Measurements from ENCODE around the gene ABHD2.
A peak's percentile ranks its signal among the peaks of the same experiment; 100 is the strongest.

The ABHD2 gene

DNA sequence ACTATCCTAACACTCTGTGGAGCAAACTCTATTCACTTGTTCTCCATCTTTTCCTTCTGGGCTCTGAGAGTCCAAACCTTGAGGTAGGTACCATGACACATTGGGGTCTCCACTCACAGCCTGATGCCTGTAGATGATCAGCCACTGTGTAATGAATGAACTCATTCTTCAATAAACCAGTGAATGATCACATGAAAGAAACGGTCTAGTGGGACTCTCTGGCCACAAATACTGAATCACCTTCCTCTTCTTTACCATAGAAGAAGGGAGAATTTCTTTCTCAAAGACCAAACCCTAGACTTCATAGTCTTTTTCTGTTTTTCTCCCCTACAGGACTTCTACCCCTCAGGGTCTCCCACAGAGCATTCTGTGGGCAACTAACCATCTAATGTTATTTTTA, 20.5 kb upstream of the ABHD2 start:
- CTCF ChIA-PET = interaction anchor here (1.0 to 3.3 kb wide), 6 partner anchors 10 to 109 kb away, joined by 3 to 8 read pairs (median 6); no protein-coding TSS in a partner anchor
- DNase-seq = peak in 2 of 3 donors; percentile 42 to 51
- peaks cover 0 to 22% (median 12%) of the 10 kb centered on the region in 4 experiments for H3K4me1 ChIP-seq (ENCODE audit: control extremely low read depth in 1 of 4, control insufficient read depth in 4 of 4, insufficient read depth in 4 of 4, low read length in 3 of 4)
- 11% methylated on average over 1 of the region's 1 CpG for WGBS (ENCODE audit: insufficient coverage)
- peaks cover 0 to 25% (median 10%) of the 10 kb centered on the region in 5 experiments for H3K9me3 ChIP-seq (ENCODE audit: control extremely low read depth in 1 of 5, control insufficient read depth in 4 of 5, insufficient read depth in 2 of 5, low read depth in 1 of 5, low read length in 4 of 5)
- no peak overlapping the region for H3K4me3 ChIP-seq (ENCODE audit: control insufficient read depth in 1 of 7, extremely low read depth in 1 of 7, insufficient read depth in 4 of 7, low read depth in 2 of 7, low read length in 6 of 7)
- H3K36me3 ChIP-seq (ENCODE audit: control insufficient read depth in 4 of 4, insufficient read depth in 4 of 4, low read length in 3 of 4) = no peaks in the 10 kb centered on the region
- H3K27me3 ChIP-seq (replicated peaks in 2 of 5; ENCODE audit: control insufficient read depth in 4 of 5, insufficient read depth in 5 of 5, low read length in 4 of 5) = no peaks in the 10 kb centered on the region
- H3K27ac ChIP-seq (ENCODE audit: insufficient read depth in 1 of 2, low read depth in 1 of 2, low read length in 2 of 2, poor library complexity in 1 of 2, severe bottlenecking in 2 of 2) = peak overlapping the region in 1 of 2 experiments; percentile 6
- POLR2A ChIA-PET = interaction anchor here (1.3 kb wide), 1 partner anchor 20 kb away, joined by 5 read pairs; the partner anchor contains the start of gene ABHD2

GRCh38 chr15:89068325-89068784, 19.9 kb upstream of the ABHD2 start:
- WGBS (ENCODE audit: insufficient coverage) = 3% methylated on average over 5 of the region's 5 CpGs
- Histone ChIP-seq H3K4me1 (ENCODE audit: control extremely low read depth in 1 of 4, control insufficient read depth in 4 of 4, insufficient read depth in 4 of 4, low read length in 3 of 4) (peaks cover 0 to 22% (median 12%) of the 10 kb centered on the region in 4 experiments), H3K27me3 (replicated peaks in 2 of 5; ENCODE audit: control insufficient read depth in 4 of 5, insufficient read depth in 5 of 5, low read length in 4 of 5) (no peaks in the 10 kb centered on the region), H3K36me3 (ENCODE audit: control insufficient read depth in 4 of 4, insufficient read depth in 4 of 4, low read length in 3 of 4) (no peaks in the 10 kb centered on the region), H3K4me3 (ENCODE audit: control insufficient read depth in 1 of 7, extremely low read depth in 1 of 7, insufficient read depth in 4 of 7, low read depth in 2 of 7, low read length in 6 of 7) (peak overlapping the region in 1 of 7 experiments; percentile 52), H3K9me3 (ENCODE audit: control extremely low read depth in 1 of 5, control insufficient read depth in 4 of 5, insufficient read depth in 2 of 5, low read depth in 1 of 5, low read length in 4 of 5) (peaks cover 0 to 25% (median 10%) of the 10 kb centered on the region in 5 experiments), H3K27ac (ENCODE audit: insufficient read depth in 1 of 2, low read depth in 1 of 2, low read length in 2 of 2, poor library complexity in 1 of 2, severe bottlenecking in 2 of 2) (peak overlapping the region in 1 of 2 experiments; percentile 6)
- POLR2A ChIA-PET = interaction anchor here (0.6 to 1.3 kb wide), 3 partner anchors 20 to 136 kb away, joined by 3 to 5 read pairs (median 3); partner anchors contain the start of gene ABHD2
- peak; percentile 66 to 94 (median 92) for DNase-seq
- CTCF ChIA-PET = interaction anchor here (1.0 to 3.3 kb wide), 7 partner anchors 11 to 109 kb away, joined by 3 to 8 read pairs (median 6); no protein-coding TSS in a partner anchor

DNA sequence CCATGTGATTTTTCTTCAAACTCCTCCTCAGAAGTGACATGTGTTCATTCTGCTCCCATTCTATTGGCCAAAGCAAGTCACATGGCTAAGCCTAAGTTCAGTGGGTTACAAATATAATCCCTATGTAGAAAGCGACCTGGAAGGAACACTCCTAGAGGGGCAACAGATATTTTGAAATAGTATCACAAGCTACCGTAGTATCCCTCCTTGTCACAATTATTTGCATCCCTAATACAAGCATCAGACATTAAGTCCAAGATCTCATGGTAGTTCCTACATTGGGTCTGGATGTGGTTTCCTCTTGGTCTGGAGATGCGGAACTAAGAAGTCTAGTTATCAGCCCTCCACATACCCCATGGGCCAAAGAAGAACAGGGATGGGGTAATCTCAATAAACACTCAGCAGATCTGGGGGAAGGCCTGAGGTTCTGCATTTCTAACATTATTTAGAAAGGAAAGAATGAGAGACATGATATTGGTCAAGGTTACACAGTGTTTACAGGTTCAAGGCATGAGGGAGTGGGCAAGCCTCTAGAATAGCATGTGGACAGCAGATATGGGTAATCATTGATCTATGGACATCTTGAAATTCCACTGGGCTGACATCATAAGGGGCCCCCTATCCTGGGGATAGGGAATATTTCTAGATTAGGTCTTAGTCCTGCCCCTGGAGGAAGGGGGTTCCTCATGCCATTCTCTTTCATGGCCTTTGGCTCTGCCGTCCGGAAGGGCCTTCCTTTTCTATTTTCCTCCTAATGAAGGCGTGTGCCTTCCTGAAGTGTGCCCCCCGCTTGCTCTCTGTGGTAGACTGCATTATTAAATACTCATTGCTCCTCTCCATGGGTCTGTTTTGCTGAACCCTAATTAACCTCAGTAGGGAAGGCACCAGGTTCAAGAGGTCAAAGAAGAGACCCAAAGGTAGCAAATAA, 17.8 kb upstream of the ABHD2 start:
- H3K27me3 ChIP-seq (replicated peaks in 2 of 5; ENCODE audit: control insufficient read depth in 4 of 5, insufficient read depth in 5 of 5, low read length in 4 of 5) = no peaks in the 10 kb centered on the region
- WGBS (ENCODE audit: insufficient coverage) = 92% methylated on average over 2 of the region's 7 CpGs
- no peak overlapping the region for H3K27ac ChIP-seq (ENCODE audit: insufficient read depth in 1 of 2, low read depth in 1 of 2, low read length in 2 of 2, poor library complexity in 1 of 2, severe bottlenecking in 2 of 2)
- POLR2A ChIA-PET = no interaction called here
- peaks cover 0 to 43% (median 28%) of the 10 kb centered on the region in 4 experiments for H3K4me1 ChIP-seq (ENCODE audit: control extremely low read depth in 1 of 4, control insufficient read depth in 4 of 4, insufficient read depth in 4 of 4, low read length in 3 of 4)
- peak; percentile 31 to 84 (median 78) for DNase-seq
- CTCF ChIA-PET = interaction anchor here (3.2 kb wide), 1 partner anchor 13 kb away, joined by 14 read pairs; no protein-coding TSS in a partner anchor
- no peaks in the 10 kb centered on the region for H3K36me3 ChIP-seq (ENCODE audit: control insufficient read depth in 4 of 4, insufficient read depth in 4 of 4, low read length in 3 of 4)
- H3K4me3 ChIP-seq (ENCODE audit: control insufficient read depth in 1 of 7, extremely low read depth in 1 of 7, insufficient read depth in 4 of 7, low read depth in 2 of 7, low read length in 6 of 7) = no peak overlapping the region
- peaks cover 0 to 25% (median 10%) of the 10 kb centered on the region in 5 experiments for H3K9me3 ChIP-seq (ENCODE audit: control extremely low read depth in 1 of 5, control insufficient read depth in 4 of 5, insufficient read depth in 2 of 5, low read depth in 1 of 5, low read length in 4 of 5)

DNA sequence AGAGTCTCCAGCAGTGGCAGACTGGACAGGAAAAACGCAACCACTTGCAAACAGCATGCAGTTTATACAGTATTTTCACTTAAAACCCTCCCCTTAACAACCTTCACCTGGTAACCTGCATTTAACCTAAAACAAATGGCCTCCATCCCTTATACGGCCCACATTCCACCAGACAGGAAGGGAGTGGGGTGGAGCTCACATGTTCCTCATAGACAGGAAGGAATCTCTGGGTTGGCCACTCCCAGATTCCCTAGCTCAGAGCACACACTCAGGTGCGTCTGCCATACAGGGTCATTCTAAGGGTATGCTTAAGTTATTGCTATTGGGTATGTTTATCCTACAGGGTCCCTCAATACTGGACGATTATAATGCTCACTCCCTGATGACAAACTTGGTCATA, 16.8 kb upstream of the ABHD2 start:
- no peaks in the 10 kb centered on the region for H3K27me3 ChIP-seq (replicated peaks in 2 of 5; ENCODE audit: control insufficient read depth in 4 of 5, insufficient read depth in 5 of 5, low read length in 4 of 5)
- no peaks in the 10 kb centered on the region for H3K36me3 ChIP-seq (ENCODE audit: control insufficient read depth in 4 of 4, insufficient read depth in 4 of 4, low read length in 3 of 4)
- DNase-seq = no peak
- WGBS (ENCODE audit: insufficient coverage) = 92% methylated on average over 1 of the region's 4 CpGs
- ChIA-PET POLR2A (interaction anchor here (0.7 kb wide), 1 partner anchor 10 kb away, joined by 3 read pairs; no protein-coding TSS in a partner anchor), CTCF (interaction anchor here (0.7 to 3.2 kb wide), 5 partner anchors 8 to 96 kb away, joined by 3 to 14 read pairs (median 3); no protein-coding TSS in a partner anchor)
- H3K27ac ChIP-seq (ENCODE audit: insufficient read depth in 1 of 2, low read depth in 1 of 2, low read length in 2 of 2, poor library complexity in 1 of 2, severe bottlenecking in 2 of 2) = no peak overlapping the region
- peaks cover 0 to 51% (median 34%) of the 10 kb centered on the region in 4 experiments for H3K4me1 ChIP-seq (ENCODE audit: control extremely low read depth in 1 of 4, control insufficient read depth in 4 of 4, insufficient read depth in 4 of 4, low read length in 3 of 4)
- no peak overlapping the region for H3K4me3 ChIP-seq (ENCODE audit: control insufficient read depth in 1 of 7, extremely low read depth in 1 of 7, insufficient read depth in 4 of 7, low read depth in 2 of 7, low read length in 6 of 7)
- H3K9me3 ChIP-seq (ENCODE audit: control extremely low read depth in 1 of 5, control insufficient read depth in 4 of 5, insufficient read depth in 2 of 5, low read depth in 1 of 5, low read length in 4 of 5) = peaks cover 0 to 18% (median 6%) of the 10 kb centered on the region in 5 experiments

- peaks cover 0 to 53% (median 34%) of the 10 kb centered on the region in 4 experiments for H3K4me1 ChIP-seq (ENCODE audit: control extremely low read depth in 1 of 4, control insufficient read depth in 4 of 4, insufficient read depth in 4 of 4, low read length in 3 of 4)
- ChIA-PET CTCF (interaction anchor here (0.9 to 3.2 kb wide), 5 partner anchors 8 to 87 kb away, joined by 3 to 14 read pairs (median 4); no protein-coding TSS in a partner anchor), POLR2A (interaction anchor here (0.6 to 0.7 kb wide), 2 partner anchors 11 to 433 kb away, joined by 3 read pairs; no protein-coding TSS in a partner anchor)
- WGBS (ENCODE audit: insufficient coverage) = 88% methylated on average over 2 of the region's 3 CpGs
- no peak overlapping the region for H3K4me3 ChIP-seq (ENCODE audit: control insufficient read depth in 1 of 7, extremely low read depth in 1 of 7, insufficient read depth in 4 of 7, low read depth in 2 of 7, low read length in 6 of 7)
- no peak for DNase-seq
- no peaks in the 10 kb centered on the region for H3K27me3 ChIP-seq (replicated peaks in 2 of 5; ENCODE audit: control insufficient read depth in 4 of 5, insufficient read depth in 5 of 5, low read length in 4 of 5)
- no peak overlapping the region for H3K27ac ChIP-seq (ENCODE audit: insufficient read depth in 1 of 2, low read depth in 1 of 2, low read length in 2 of 2, poor library complexity in 1 of 2, severe bottlenecking in 2 of 2)
- no peaks in the 10 kb centered on the region for H3K36me3 ChIP-seq (ENCODE audit: control insufficient read depth in 4 of 4, insufficient read depth in 4 of 4, low read length in 3 of 4)
- H3K9me3 ChIP-seq (ENCODE audit: control extremely low read depth in 1 of 5, control insufficient read depth in 4 of 5, insufficient read depth in 2 of 5, low read depth in 1 of 5, low read length in 4 of 5) = peaks cover 0 to 11% (median 2%) of the 10 kb centered on the region in 5 experiments
These were observed 15.9 kb upstream of the ABHD2 start for GRCh38 chr15:89072277-89072869.

GRCh38 chr15:89074402-89075012, 13.7 kb upstream of the ABHD2 start:
- Histone ChIP-seq H3K4me1 (ENCODE audit: control extremely low read depth in 1 of 4, control insufficient read depth in 4 of 4, insufficient read depth in 4 of 4, low read length in 3 of 4) (peaks cover 0 to 45% (median 25%) of the 10 kb centered on the region in 4 experiments), H3K36me3 (ENCODE audit: control insufficient read depth in 4 of 4, insufficient read depth in 4 of 4, low read length in 3 of 4) (no peaks in the 10 kb centered on the region), H3K9me3 (ENCODE audit: control extremely low read depth in 1 of 5, control insufficient read depth in 4 of 5, insufficient read depth in 2 of 5, low read depth in 1 of 5, low read length in 4 of 5) (no peaks in the 10 kb centered on the region), H3K27ac (ENCODE audit: insufficient read depth in 1 of 2, low read depth in 1 of 2, low read length in 2 of 2, poor library complexity in 1 of 2, severe bottlenecking in 2 of 2) (peak overlapping the region; percentile 6 to 38), H3K4me3 (ENCODE audit: control insufficient read depth in 1 of 7, extremely low read depth in 1 of 7, insufficient read depth in 4 of 7, low read depth in 2 of 7, low read length in 6 of 7) (peak overlapping the region in 3 of 7 experiments; percentile 3 to 42 (median 15)), H3K27me3 (replicated peaks in 2 of 5; ENCODE audit: control insufficient read depth in 4 of 5, insufficient read depth in 5 of 5, low read length in 4 of 5) (no peaks in the 10 kb centered on the region)
- peak; percentile 68 to 87 (median 75) for DNase-seq
- 0% methylated on average over 3 of the region's 4 CpGs for WGBS (ENCODE audit: insufficient coverage)
- CTCF ChIA-PET = interaction anchor here (0.7 to 2.3 kb wide), 9 partner anchors 15 to 92 kb away, joined by 3 to 11 read pairs (median 3); no protein-coding TSS in a partner anchor
- POLR2A ChIA-PET = no interaction called here

All from common myeloid progenitor, CD34-positive (primary cell).